ENCODE data around the gene DOLPP1. TPM values are rescaled to one million over a fixed set of nuclear protein-coding genes. Genes with fewer than 3 reads are reported as not detected.

The DOLPP1 gene
- total RNA-seq, 2 donors from 2014 or later, result 12.3 to 20.8 TPM

- H3K4me3 Mint-ChIP-seq, result no peak overlapping the region
Observed at GRCh38 chr9:129054163-129054851, 26.6 kb upstream of the DOLPP1 start.

GRCh38 chr9:129058965-129059795, 21.7 kb upstream of the DOLPP1 start:
- no peak overlapping the region for H3K27ac Mint-ChIP-seq
- no peak overlapping the region for H3K4me3 Mint-ChIP-seq

More at GRCh38 chr9:129054163-129054851, 26.6 kb upstream of the DOLPP1 start:
- peaks cover 57% of the 10 kb centered on the region for H3K36me3 Mint-ChIP-seq (ENCODE audit: low read depth)
- no peaks in the 10 kb centered on the region for H3K27me3 Mint-ChIP-seq
- ATAC-seq (replicated peaks), result no peak
- H3K9me3 Mint-ChIP-seq, result no peaks in the 10 kb centered on the region
- no peak overlapping the region for H3K27ac Mint-ChIP-seq
- H3K4me1 Mint-ChIP-seq, result peaks cover 3% of the 10 kb centered on the region

GRCh38 chr9:129059796-129060785, 20.8 kb upstream of the DOLPP1 start:
- Mint-ChIP-seq H3K9me3 (no peaks in the 10 kb centered on the region), H3K36me3 (ENCODE audit: low read depth) (peaks cover 38% of the 10 kb centered on the region), H3K27me3 (no peaks in the 10 kb centered on the region), H3K4me3 (no peak overlapping the region), H3K27ac (no peak overlapping the region), H3K4me1 (no peaks in the 10 kb centered on the region)
- ATAC-seq (replicated peaks), result no peak

More at GRCh38 chr9:129058965-129059795, 21.7 kb upstream of the DOLPP1 start:
- Mint-ChIP-seq H3K9me3 (no peaks in the 10 kb centered on the region), H3K36me3 (ENCODE audit: low read depth) (peaks cover 38% of the 10 kb centered on the region), H3K27me3 (no peaks in the 10 kb centered on the region), H3K4me1 (peaks cover 3% of the 10 kb centered on the region)
- no peak for ATAC-seq (replicated peaks)

- no peaks in the 10 kb centered on the region for H3K4me1 Mint-ChIP-seq
- no peak overlapping the region for H3K4me3 Mint-ChIP-seq
- H3K27ac Mint-ChIP-seq, result no peak overlapping the region
- ATAC-seq (replicated peaks), result no peak
- peaks cover 46% of the 10 kb centered on the region for H3K36me3 Mint-ChIP-seq (ENCODE audit: low read depth)
- no peaks in the 10 kb centered on the region for H3K9me3 Mint-ChIP-seq
- H3K27me3 Mint-ChIP-seq, result no peaks in the 10 kb centered on the region
Observed at GRCh38 chr9:129060991-129061390, 19.9 kb upstream of the DOLPP1 start.

- Mint-ChIP-seq H3K27ac (no peak overlapping the region), H3K9me3 (no peaks in the 10 kb centered on the region), H3K27me3 (no peaks in the 10 kb centered on the region), H3K4me3 (no peak overlapping the region), H3K36me3 (ENCODE audit: low read depth) (peaks cover 32% of the 10 kb centered on the region), H3K4me1 (no peaks in the 10 kb centered on the region)
- ATAC-seq (replicated peaks), result no peak
Observed at GRCh38 chr9:129063061-129063460, 17.9 kb upstream of the DOLPP1 start.

- Mint-ChIP-seq H3K27ac (no peak overlapping the region), H3K27me3 (no peaks in the 10 kb centered on the region), H3K9me3 (no peaks in the 10 kb centered on the region), H3K36me3 (ENCODE audit: low read depth) (peaks cover 36% of the 10 kb centered on the region), H3K4me1 (peaks cover 3% of the 10 kb centered on the region), H3K4me3 (no peak overlapping the region)
- no peak for ATAC-seq (replicated peaks)
Observed at GRCh38 chr9:129064499-129064908, 16.4 kb upstream of the DOLPP1 start.

- H3K9me3 Mint-ChIP-seq, result no peaks in the 10 kb centered on the region
- peak overlapping the region; percentile 89 for H3K27ac Mint-ChIP-seq
- H3K36me3 Mint-ChIP-seq (ENCODE audit: low read depth), result peaks cover 30% of the 10 kb centered on the region
- no peaks in the 10 kb centered on the region for H3K27me3 Mint-ChIP-seq
- H3K4me1 Mint-ChIP-seq, result peaks cover 3% of the 10 kb centered on the region
- peak overlapping the region; percentile 52 for H3K4me3 Mint-ChIP-seq
- no peak for ATAC-seq (replicated peaks)
Observed at GRCh38 chr9:129068110-129068509, 12.8 kb upstream of the DOLPP1 start.

- ATAC-seq (replicated peaks), result peak; percentile 87
Observed at GRCh38 chr9:129068990-129069861, 11.7 kb upstream of the DOLPP1 start.

GRCh38 chr9:129069862-129070641, 10.9 kb upstream of the DOLPP1 start:
- H3K27ac Mint-ChIP-seq, result peak overlapping the region; percentile 89
- peak overlapping the region; percentile 52 for H3K4me3 Mint-ChIP-seq
- no peaks in the 10 kb centered on the region for H3K9me3 Mint-ChIP-seq
- no peaks in the 10 kb centered on the region for H3K27me3 Mint-ChIP-seq
- no peak for ATAC-seq (replicated peaks)
- H3K36me3 Mint-ChIP-seq (ENCODE audit: low read depth), result peaks cover 15% of the 10 kb centered on the region
- peaks cover 3% of the 10 kb centered on the region for H3K4me1 Mint-ChIP-seq

More at GRCh38 chr9:129068990-129069861, 11.7 kb upstream of the DOLPP1 start:
- Mint-ChIP-seq H3K27me3 (no peaks in the 10 kb centered on the region), H3K4me3 (peak overlapping the region; percentile 52), H3K27ac (peak overlapping the region; percentile 89), H3K36me3 (ENCODE audit: low read depth) (peaks cover 22% of the 10 kb centered on the region), H3K9me3 (no peaks in the 10 kb centered on the region), H3K4me1 (peaks cover 3% of the 10 kb centered on the region)

- peaks cover 8% of the 10 kb centered on the region for H3K4me1 Mint-ChIP-seq
- H3K9me3 Mint-ChIP-seq, result no peaks in the 10 kb centered on the region
- ATAC-seq (replicated peaks), result no peak
- H3K27me3 Mint-ChIP-seq, result no peaks in the 10 kb centered on the region
- peaks cover 7% of the 10 kb centered on the region for H3K36me3 Mint-ChIP-seq (ENCODE audit: low read depth)
- H3K27ac Mint-ChIP-seq, result no peak overlapping the region
- no peak overlapping the region for H3K4me3 Mint-ChIP-seq
Observed at GRCh38 chr9:129070696-129071525, 10.0 kb upstream of the DOLPP1 start.

- H3K36me3 Mint-ChIP-seq (ENCODE audit: low read depth), result peaks cover 5% of the 10 kb centered on the region
- H3K4me1 Mint-ChIP-seq, result peaks cover 8% of the 10 kb centered on the region
- H3K9me3 Mint-ChIP-seq, result no peaks in the 10 kb centered on the region
- H3K27ac Mint-ChIP-seq, result no peak overlapping the region
- H3K27me3 Mint-ChIP-seq, result no peaks in the 10 kb centered on the region
- H3K4me3 Mint-ChIP-seq, result no peak overlapping the region
- ATAC-seq (replicated peaks), result no peak
Observed at GRCh38 chr9:129071526-129072126, 9.3 kb upstream of the DOLPP1 start.

GRCh38 chr9:129072171-129072570, 8.7 kb upstream of the DOLPP1 start:
- H3K27ac Mint-ChIP-seq, result no peak overlapping the region
- H3K36me3 Mint-ChIP-seq (ENCODE audit: low read depth), result peaks cover 5% of the 10 kb centered on the region
- H3K27me3 Mint-ChIP-seq, result no peaks in the 10 kb centered on the region
- no peaks in the 10 kb centered on the region for H3K9me3 Mint-ChIP-seq
- H3K4me1 Mint-ChIP-seq, result peaks cover 8% of the 10 kb centered on the region
- H3K4me3 Mint-ChIP-seq, result no peak overlapping the region
- no peak for ATAC-seq (replicated peaks)
